ENCODE data around the gene PLD4. TPM values are rescaled to one million over a fixed set of nuclear protein-coding genes. Genes with fewer than 3 reads are reported as not detected.

Gene PLD4, protein sequence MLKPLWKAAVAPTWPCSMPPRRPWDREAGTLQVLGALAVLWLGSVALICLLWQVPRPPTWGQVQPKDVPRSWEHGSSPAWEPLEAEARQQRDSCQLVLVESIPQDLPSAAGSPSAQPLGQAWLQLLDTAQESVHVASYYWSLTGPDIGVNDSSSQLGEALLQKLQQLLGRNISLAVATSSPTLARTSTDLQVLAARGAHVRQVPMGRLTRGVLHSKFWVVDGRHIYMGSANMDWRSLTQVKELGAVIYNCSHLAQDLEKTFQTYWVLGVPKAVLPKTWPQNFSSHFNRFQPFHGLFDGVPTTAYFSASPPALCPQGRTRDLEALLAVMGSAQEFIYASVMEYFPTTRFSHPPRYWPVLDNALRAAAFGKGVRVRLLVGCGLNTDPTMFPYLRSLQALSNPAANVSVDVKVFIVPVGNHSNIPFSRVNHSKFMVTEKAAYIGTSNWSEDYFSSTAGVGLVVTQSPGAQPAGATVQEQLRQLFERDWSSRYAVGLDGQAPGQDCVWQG
- 0.07 to 0.21 TPM (median 0.11 TPM) in 3 replicates for total RNA-seq (2021)
- percentile 6 among the genes with signal in this experiment for Bru-seq, nascent RNA
- long read RNA-seq, experiment 1, result 0 reads
- long read RNA-seq, experiment 2, result 0 reads
- long read RNA-seq, experiment 3, result 0 reads

DNA sequence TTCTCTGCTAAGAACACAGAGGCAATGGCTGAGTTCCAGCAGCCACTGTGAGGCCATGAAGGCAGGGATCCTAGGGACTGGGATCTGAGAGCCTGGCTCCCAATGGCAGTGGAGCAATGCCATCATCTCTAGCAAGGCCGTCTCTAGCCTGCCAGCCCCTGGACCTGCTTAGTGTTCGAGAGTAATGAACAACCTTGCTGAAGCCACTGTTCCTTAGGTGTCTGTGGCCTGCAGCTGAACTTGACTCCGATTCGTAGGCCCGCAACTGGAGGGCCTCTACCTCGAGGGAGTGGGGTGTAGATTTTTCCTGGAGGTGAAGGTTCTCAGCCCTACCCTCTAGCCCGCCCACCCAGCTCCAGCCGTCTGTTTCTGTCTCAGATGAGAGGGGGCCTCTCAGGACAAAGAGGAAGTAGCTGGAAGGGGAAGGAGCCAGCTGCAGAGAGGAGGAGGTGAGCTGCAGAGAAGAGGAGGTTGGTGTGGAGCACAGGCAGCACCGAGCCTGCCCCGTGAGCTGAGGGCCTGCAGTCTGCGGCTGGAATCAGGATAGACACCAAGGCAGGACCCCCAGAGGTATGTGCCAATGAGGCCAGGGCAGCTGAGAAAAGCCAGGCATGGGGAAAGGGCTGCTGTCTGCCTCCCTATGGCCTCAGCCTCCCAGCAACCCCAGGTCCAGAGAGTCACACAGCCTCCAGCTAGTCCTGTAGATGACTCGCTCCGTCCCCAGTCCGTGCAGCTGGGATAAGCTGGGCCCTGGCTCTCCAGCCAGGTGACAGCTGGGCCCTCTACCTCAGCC lies at the start of gene PLD4:
TSS of gene PLD4 (plus strand) at position 459 of the 793 bp plus-strand sequence. CDS start 2,262 bp downstream, outside the sequence.
- H3K9me3 Mint-ChIP-seq, result peaks cover 8% of the 10 kb centered on the region
- no peak within 1 kb of the TSS for H3K4me3 Mint-ChIP-seq
- CTCF ChIA-PET, result interaction anchor here (1.0 to 1.9 kb wide), 3 partner anchors 9 to 29 kb away, joined by 3 to 9 read pairs (median 4); no protein-coding TSS in a partner anchor
- ATAC-seq, result no peak
- POLR2A ChIA-PET, result no interaction called here
- TF ChIP-seq, protein P1, sequence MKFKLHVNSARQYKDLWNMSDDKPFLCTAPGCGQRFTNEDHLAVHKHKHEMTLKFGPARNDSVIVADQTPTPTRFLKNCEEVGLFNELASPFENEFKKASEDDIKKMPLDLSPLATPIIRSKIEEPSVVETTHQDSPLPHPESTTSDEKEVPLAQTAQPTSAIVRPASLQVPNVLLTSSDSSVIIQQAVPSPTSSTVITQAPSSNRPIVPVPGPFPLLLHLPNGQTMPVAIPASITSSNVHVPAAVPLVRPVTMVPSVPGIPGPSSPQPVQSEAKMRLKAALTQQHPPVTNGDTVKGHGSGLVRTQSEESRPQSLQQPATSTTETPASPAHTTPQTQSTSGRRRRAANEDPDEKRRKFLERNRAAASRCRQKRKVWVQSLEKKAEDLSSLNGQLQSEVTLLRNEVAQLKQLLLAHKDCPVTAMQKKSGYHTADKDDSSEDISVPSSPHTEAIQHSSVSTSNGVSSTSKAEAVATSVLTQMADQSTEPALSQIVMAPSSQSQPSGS (CRISPR knock-in tag; IDR thresholded peaks at IDR 0.05; ENCODE audit: borderline replicate concordance, low read depth), result no peak
- no peak for TF ChIP-seq ZNF416 (CRISPR knock-in tag; IDR thresholded peaks at IDR 0.05)
- no peak for TF ChIP-seq ZNF138 (CRISPR knock-in tag; conservative IDR thresholded peaks at IDR 0.05)
- no peak for TF ChIP-seq SOX15 (CRISPR knock-in tag; IDR thresholded peaks at IDR 0.05)
- TF ChIP-seq, protein P2, sequence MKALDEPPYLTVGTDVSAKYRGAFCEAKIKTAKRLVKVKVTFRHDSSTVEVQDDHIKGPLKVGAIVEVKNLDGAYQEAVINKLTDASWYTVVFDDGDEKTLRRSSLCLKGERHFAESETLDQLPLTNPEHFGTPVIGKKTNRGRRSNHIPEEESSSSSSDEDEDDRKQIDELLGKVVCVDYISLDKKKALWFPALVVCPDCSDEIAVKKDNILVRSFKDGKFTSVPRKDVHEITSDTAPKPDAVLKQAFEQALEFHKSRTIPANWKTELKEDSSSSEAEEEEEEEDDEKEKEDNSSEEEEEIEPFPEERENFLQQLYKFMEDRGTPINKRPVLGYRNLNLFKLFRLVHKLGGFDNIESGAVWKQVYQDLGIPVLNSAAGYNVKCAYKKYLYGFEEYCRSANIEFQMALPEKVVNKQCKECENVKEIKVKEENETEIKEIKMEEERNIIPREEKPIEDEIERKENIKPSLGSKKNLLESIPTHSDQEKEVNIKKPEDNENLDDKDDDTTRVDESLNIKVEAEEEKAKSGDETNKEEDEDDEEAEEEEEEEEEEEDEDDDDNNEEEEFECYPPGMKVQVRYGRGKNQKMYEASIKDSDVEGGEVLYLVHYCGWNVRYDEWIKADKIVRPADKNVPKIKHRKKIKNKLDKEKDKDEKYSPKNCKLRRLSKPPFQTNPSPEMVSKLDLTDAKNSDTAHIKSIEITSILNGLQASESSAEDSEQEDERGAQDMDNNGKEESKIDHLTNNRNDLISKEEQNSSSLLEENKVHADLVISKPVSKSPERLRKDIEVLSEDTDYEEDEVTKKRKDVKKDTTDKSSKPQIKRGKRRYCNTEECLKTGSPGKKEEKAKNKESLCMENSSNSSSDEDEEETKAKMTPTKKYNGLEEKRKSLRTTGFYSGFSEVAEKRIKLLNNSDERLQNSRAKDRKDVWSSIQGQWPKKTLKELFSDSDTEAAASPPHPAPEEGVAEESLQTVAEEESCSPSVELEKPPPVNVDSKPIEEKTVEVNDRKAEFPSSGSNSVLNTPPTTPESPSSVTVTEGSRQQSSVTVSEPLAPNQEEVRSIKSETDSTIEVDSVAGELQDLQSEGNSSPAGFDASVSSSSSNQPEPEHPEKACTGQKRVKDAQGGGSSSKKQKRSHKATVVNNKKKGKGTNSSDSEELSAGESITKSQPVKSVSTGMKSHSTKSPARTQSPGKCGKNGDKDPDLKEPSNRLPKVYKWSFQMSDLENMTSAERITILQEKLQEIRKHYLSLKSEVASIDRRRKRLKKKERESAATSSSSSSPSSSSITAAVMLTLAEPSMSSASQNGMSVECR (CRISPR knock-in tag; IDR thresholded peaks at IDR 0.05; ENCODE audit: borderline replicate concordance), result no peak
- no peak for TF ChIP-seq GABPB1 (CRISPR knock-in tag; IDR thresholded peaks at IDR 0.05)
- no peak for TF ChIP-seq RORB (CRISPR knock-in tag; IDR thresholded peaks at IDR 0.05)
- TF ChIP-seq, protein P3, sequence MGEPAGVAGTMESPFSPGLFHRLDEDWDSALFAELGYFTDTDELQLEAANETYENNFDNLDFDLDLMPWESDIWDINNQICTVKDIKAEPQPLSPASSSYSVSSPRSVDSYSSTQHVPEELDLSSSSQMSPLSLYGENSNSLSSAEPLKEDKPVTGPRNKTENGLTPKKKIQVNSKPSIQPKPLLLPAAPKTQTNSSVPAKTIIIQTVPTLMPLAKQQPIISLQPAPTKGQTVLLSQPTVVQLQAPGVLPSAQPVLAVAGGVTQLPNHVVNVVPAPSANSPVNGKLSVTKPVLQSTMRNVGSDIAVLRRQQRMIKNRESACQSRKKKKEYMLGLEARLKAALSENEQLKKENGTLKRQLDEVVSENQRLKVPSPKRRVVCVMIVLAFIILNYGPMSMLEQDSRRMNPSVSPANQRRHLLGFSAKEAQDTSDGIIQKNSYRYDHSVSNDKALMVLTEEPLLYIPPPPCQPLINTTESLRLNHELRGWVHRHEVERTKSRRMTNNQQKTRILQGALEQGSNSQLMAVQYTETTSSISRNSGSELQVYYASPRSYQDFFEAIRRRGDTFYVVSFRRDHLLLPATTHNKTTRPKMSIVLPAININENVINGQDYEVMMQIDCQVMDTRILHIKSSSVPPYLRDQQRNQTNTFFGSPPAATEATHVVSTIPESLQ (CRISPR knock-in tag; IDR thresholded peaks at IDR 0.05), result no peak
- no peak for TF ChIP-seq FOXP1 (CRISPR knock-in tag; IDR thresholded peaks at IDR 0.05; ENCODE audit: borderline replicate concordance)
- TF ChIP-seq KAT7 (CRISPR knock-in tag; IDR thresholded peaks at IDR 0.05; ENCODE audit: borderline replicate concordance), result no peak
- no peak for TF ChIP-seq NFATC4 (CRISPR knock-in tag; IDR thresholded peaks at IDR 0.05)
- no peak for TF ChIP-seq ZBTB21 (CRISPR knock-in tag; IDR thresholded peaks at IDR 0.05; ENCODE audit: borderline replicate concordance)
- no peak for TF ChIP-seq HMGA2 (CRISPR knock-in tag; IDR thresholded peaks at IDR 0.05)
- no peak for TF ChIP-seq ZNF121 (CRISPR knock-in tag; IDR thresholded peaks at IDR 0.05)
- H3K27ac Mint-ChIP-seq, result no peak within 1 kb of the TSS
- H3K27me3 Mint-ChIP-seq (ENCODE audit: low read depth), result no peaks in the 10 kb centered on the region
- H3K36me3 Mint-ChIP-seq, result no peaks in the 10 kb centered on the region
- no peak for DNase-seq (ENCODE audit: low spot score)
- no peaks in the 10 kb centered on the region; the same call in 1 of the 2 replicates for H3K4me1 Mint-ChIP-seq

DNA sequence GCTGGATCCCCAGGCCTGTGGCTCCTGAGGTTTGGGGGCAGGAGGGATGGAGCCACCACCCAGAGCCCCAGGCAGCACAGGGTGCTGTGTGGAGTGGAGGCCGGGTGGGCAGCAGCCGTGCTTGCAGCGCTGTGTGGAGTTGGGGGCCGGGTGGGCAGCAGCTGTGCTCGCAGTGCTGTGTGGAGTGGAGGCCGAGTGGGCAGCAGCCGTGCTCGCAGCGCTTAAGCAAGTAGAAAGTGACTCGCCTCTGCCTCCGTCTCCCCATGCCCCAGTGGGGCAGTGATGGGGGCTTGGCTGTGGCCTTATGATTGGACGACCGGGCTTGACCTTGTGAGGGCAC lies 49.3 kb upstream of the PLD4 start:
- no peak for DNase-seq (ENCODE audit: low spot score)
- ATAC-seq, result no peak
- Mint-ChIP-seq H3K36me3 (no peaks in the 10 kb centered on the region), H3K4me1 (peaks cover 13% of the 10 kb centered on the region), H3K4me3 (no peak overlapping the region), H3K27me3 (ENCODE audit: low read depth) (no peaks in the 10 kb centered on the region), H3K9me3 (no peaks in the 10 kb centered on the region), H3K27ac (no peak overlapping the region)
- POLR2A ChIA-PET, result no interaction called here
- CTCF ChIA-PET, result no interaction called here
- TF ChIP-seq ZNF317 (CRISPR knock-in tag; IDR thresholded peaks at IDR 0.05; ENCODE audit: borderline replicate concordance, low read depth) (no peak), ATF1 (CRISPR knock-in tag; IDR thresholded peaks at IDR 0.05) (no peak), RELA (CRISPR knock-in tag; IDR thresholded peaks at IDR 0.05; ENCODE audit: borderline replicate concordance) (no peak), NR3C1 (CRISPR knock-in tag; conservative IDR thresholded peaks at IDR 0.05; ENCODE audit: low read depth) (no peak), CREM (CRISPR knock-in tag; IDR thresholded peaks at IDR 0.05) (no peak), KAT7 (CRISPR knock-in tag; IDR thresholded peaks at IDR 0.05; ENCODE audit: borderline replicate concordance) (no peak)
- TF ChIP-seq, protein P4, sequence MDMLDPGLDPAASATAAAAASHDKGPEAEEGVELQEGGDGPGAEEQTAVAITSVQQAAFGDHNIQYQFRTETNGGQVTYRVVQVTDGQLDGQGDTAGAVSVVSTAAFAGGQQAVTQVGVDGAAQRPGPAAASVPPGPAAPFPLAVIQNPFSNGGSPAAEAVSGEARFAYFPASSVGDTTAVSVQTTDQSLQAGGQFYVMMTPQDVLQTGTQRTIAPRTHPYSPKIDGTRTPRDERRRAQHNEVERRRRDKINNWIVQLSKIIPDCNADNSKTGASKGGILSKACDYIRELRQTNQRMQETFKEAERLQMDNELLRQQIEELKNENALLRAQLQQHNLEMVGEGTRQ (CRISPR knock-in tag; IDR thresholded peaks at IDR 0.05), result no peak
- TF ChIP-seq, protein P5, sequence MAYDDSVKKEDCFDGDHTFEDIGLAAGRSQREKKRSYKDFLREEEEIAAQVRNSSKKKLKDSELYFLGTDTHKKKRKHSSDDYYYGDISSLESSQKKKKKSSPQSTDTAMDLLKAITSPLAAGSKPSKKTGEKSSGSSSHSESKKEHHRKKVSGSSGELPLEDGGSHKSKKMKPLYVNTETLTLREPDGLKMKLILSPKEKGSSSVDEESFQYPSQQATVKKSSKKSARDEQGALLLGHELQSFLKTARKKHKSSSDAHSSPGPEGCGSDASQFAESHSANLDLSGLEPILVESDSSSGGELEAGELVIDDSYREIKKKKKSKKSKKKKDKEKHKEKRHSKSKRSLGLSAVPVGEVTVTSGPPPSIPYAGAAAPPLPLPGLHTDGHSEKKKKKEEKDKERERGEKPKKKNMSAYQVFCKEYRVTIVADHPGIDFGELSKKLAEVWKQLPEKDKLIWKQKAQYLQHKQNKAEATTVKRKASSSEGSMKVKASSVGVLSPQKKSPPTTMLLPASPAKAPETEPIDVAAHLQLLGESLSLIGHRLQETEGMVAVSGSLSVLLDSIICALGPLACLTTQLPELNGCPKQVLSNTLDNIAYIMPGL (CRISPR knock-in tag; IDR thresholded peaks at IDR 0.05), result no peak
- TF ChIP-seq, protein P6, sequence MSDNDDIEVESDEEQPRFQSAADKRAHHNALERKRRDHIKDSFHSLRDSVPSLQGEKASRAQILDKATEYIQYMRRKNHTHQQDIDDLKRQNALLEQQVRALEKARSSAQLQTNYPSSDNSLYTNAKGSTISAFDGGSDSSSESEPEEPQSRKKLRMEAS (CRISPR knock-in tag; IDR thresholded peaks at IDR 0.05), result no peak

All from WTC11 (cell line).